Measurements from ENCODE around the gene ZNF608.

Gene ZNF608

GRCh38 chr5:124725622-124726258 is 20.7 kb downstream of the ZNF608 start:
- Histone ChIP-seq H3K9me3 (ENCODE audit: control insufficient read depth in 2 of 2, low read length in 2 of 2) (no peaks in the 10 kb centered on the region), H3K4me3 (ENCODE audit: low read length in 2 of 2) (no peak overlapping the region), H3K27me3 (ENCODE audit: control insufficient read depth in 1 of 2, insufficient read depth in 2 of 2, low read length in 2 of 2) (no peaks in the 10 kb centered on the region), H3K4me1 (ENCODE audit: control insufficient read depth, insufficient read depth, low read length) (no peaks in the 10 kb centered on the region), H3K36me3 (ENCODE audit: control insufficient read depth in 2 of 2, insufficient read depth in 2 of 2, low read length in 2 of 2) (no peaks in the 10 kb centered on the region), H3K27ac (ENCODE audit: low read length) (no peak overlapping the region), H3K9ac (ENCODE audit: low read length in 2 of 2) (no peak overlapping the region)

GRCh38 chr5:124725040-124725434 is 21.4 kb downstream of the ZNF608 start:
- H3K27ac ChIP-seq (ENCODE audit: low read length): no peak overlapping the region
- no peaks in the 10 kb centered on the region for H3K4me1 ChIP-seq (ENCODE audit: control insufficient read depth, insufficient read depth, low read length)
- no peaks in the 10 kb centered on the region for H3K9me3 ChIP-seq (ENCODE audit: control insufficient read depth in 2 of 2, low read length in 2 of 2)
- H3K27me3 ChIP-seq (ENCODE audit: control insufficient read depth in 1 of 2, insufficient read depth in 2 of 2, low read length in 2 of 2): no peaks in the 10 kb centered on the region
- H3K36me3 ChIP-seq (ENCODE audit: control insufficient read depth in 2 of 2, insufficient read depth in 2 of 2, low read length in 2 of 2): no peaks in the 10 kb centered on the region
- H3K4me3 ChIP-seq (ENCODE audit: low read length in 2 of 2): no peak overlapping the region
- no peak overlapping the region for H3K9ac ChIP-seq (ENCODE audit: low read length in 2 of 2)

GRCh38 chr5:124724357-124725039 is 21.9 kb downstream of the ZNF608 start:
- H3K36me3 ChIP-seq (ENCODE audit: control insufficient read depth in 2 of 2, insufficient read depth in 2 of 2, low read length in 2 of 2): no peaks in the 10 kb centered on the region
- H3K9me3 ChIP-seq (ENCODE audit: control insufficient read depth in 2 of 2, low read length in 2 of 2): no peaks in the 10 kb centered on the region
- no peaks in the 10 kb centered on the region for H3K27me3 ChIP-seq (ENCODE audit: control insufficient read depth in 1 of 2, insufficient read depth in 2 of 2, low read length in 2 of 2)
- no peak overlapping the region for H3K27ac ChIP-seq (ENCODE audit: low read length)
- H3K4me1 ChIP-seq (ENCODE audit: control insufficient read depth, insufficient read depth, low read length): no peaks in the 10 kb centered on the region
- no peak overlapping the region for H3K4me3 ChIP-seq (ENCODE audit: low read length in 2 of 2)
- no peak overlapping the region for H3K9ac ChIP-seq (ENCODE audit: low read length in 2 of 2)

GRCh38 chr5:124721229-124721735 is 25.2 kb downstream of the ZNF608 start:
- H3K36me3 ChIP-seq (ENCODE audit: control insufficient read depth in 2 of 2, insufficient read depth in 2 of 2, low read length in 2 of 2): no peaks in the 10 kb centered on the region
- H3K9ac ChIP-seq (ENCODE audit: low read length in 2 of 2): no peak overlapping the region
- no peaks in the 10 kb centered on the region for H3K9me3 ChIP-seq (ENCODE audit: control insufficient read depth in 2 of 2, low read length in 2 of 2)
- no peak overlapping the region for H3K27ac ChIP-seq (ENCODE audit: low read length)
- H3K27me3 ChIP-seq (ENCODE audit: control insufficient read depth in 1 of 2, insufficient read depth in 2 of 2, low read length in 2 of 2): no peaks in the 10 kb centered on the region
- H3K4me3 ChIP-seq (ENCODE audit: low read length in 2 of 2): no peak overlapping the region
- no peaks in the 10 kb centered on the region for H3K4me1 ChIP-seq (ENCODE audit: control insufficient read depth, insufficient read depth, low read length)

GRCh38 chr5:124720593-124720992 is 25.8 kb downstream of the ZNF608 start:
- H3K27me3 ChIP-seq (ENCODE audit: control insufficient read depth in 1 of 2, insufficient read depth in 2 of 2, low read length in 2 of 2): no peaks in the 10 kb centered on the region
- no peak overlapping the region for H3K9ac ChIP-seq (ENCODE audit: low read length in 2 of 2)
- no peaks in the 10 kb centered on the region for H3K36me3 ChIP-seq (ENCODE audit: control insufficient read depth in 2 of 2, insufficient read depth in 2 of 2, low read length in 2 of 2)
- H3K27ac ChIP-seq (ENCODE audit: low read length): no peak overlapping the region
- no peaks in the 10 kb centered on the region for H3K4me1 ChIP-seq (ENCODE audit: control insufficient read depth, insufficient read depth, low read length)
- H3K9me3 ChIP-seq (ENCODE audit: control insufficient read depth in 2 of 2, low read length in 2 of 2): no peaks in the 10 kb centered on the region
- no peak overlapping the region for H3K4me3 ChIP-seq (ENCODE audit: low read length in 2 of 2)

GRCh38 chr5:124719113-124719967 is 27.1 kb downstream of the ZNF608 start:
- Histone ChIP-seq H3K9me3 (ENCODE audit: control insufficient read depth in 2 of 2, low read length in 2 of 2) (no peaks in the 10 kb centered on the region), H3K4me1 (ENCODE audit: control insufficient read depth, insufficient read depth, low read length) (no peaks in the 10 kb centered on the region), H3K9ac (ENCODE audit: low read length in 2 of 2) (no peak overlapping the region), H3K4me3 (ENCODE audit: low read length in 2 of 2) (no peak overlapping the region), H3K27ac (ENCODE audit: low read length) (no peak overlapping the region), H3K36me3 (ENCODE audit: control insufficient read depth in 2 of 2, insufficient read depth in 2 of 2, low read length in 2 of 2) (no peaks in the 10 kb centered on the region), H3K27me3 (ENCODE audit: control insufficient read depth in 1 of 2, insufficient read depth in 2 of 2, low read length in 2 of 2) (no peaks in the 10 kb centered on the region)

GRCh38 chr5:124718380-124718789 is 28.1 kb downstream of the ZNF608 start:
- Histone ChIP-seq H3K4me3 (ENCODE audit: low read length in 2 of 2) (no peak overlapping the region), H3K4me1 (ENCODE audit: control insufficient read depth, insufficient read depth, low read length) (no peaks in the 10 kb centered on the region), H3K27me3 (ENCODE audit: control insufficient read depth in 1 of 2, insufficient read depth in 2 of 2, low read length in 2 of 2) (no peaks in the 10 kb centered on the region), H3K9ac (ENCODE audit: low read length in 2 of 2) (no peak overlapping the region), H3K27ac (ENCODE audit: low read length) (no peak overlapping the region), H3K9me3 (ENCODE audit: control insufficient read depth in 2 of 2, low read length in 2 of 2) (no peaks in the 10 kb centered on the region), H3K36me3 (ENCODE audit: control insufficient read depth in 2 of 2, insufficient read depth in 2 of 2, low read length in 2 of 2) (no peaks in the 10 kb centered on the region)

- H3K4me3 ChIP-seq (ENCODE audit: low read length in 2 of 2): no peak overlapping the region
- no peak overlapping the region for H3K27ac ChIP-seq (ENCODE audit: low read length)
- no peaks in the 10 kb centered on the region for H3K27me3 ChIP-seq (ENCODE audit: control insufficient read depth in 1 of 2, insufficient read depth in 2 of 2, low read length in 2 of 2)
- H3K4me1 ChIP-seq (ENCODE audit: control insufficient read depth, insufficient read depth, low read length): no peaks in the 10 kb centered on the region
- no peaks in the 10 kb centered on the region for H3K36me3 ChIP-seq (ENCODE audit: control insufficient read depth in 2 of 2, insufficient read depth in 2 of 2, low read length in 2 of 2)
- H3K9me3 ChIP-seq (ENCODE audit: control insufficient read depth in 2 of 2, low read length in 2 of 2): no peaks in the 10 kb centered on the region
- no peak overlapping the region for H3K9ac ChIP-seq (ENCODE audit: low read length in 2 of 2)
Measured at GRCh38 chr5:124716169-124716568, 30.3 kb downstream of the ZNF608 start.

GRCh38 chr5:124714910-124715309 is 31.5 kb downstream of the ZNF608 start:
- H3K27me3 ChIP-seq (ENCODE audit: control insufficient read depth in 1 of 2, insufficient read depth in 2 of 2, low read length in 2 of 2): no peaks in the 10 kb centered on the region
- no peak overlapping the region for H3K4me3 ChIP-seq (ENCODE audit: low read length in 2 of 2)
- no peaks in the 10 kb centered on the region for H3K9me3 ChIP-seq (ENCODE audit: control insufficient read depth in 2 of 2, low read length in 2 of 2)
- no peaks in the 10 kb centered on the region for H3K4me1 ChIP-seq (ENCODE audit: control insufficient read depth, insufficient read depth, low read length)
- H3K36me3 ChIP-seq (ENCODE audit: control insufficient read depth in 2 of 2, insufficient read depth in 2 of 2, low read length in 2 of 2): no peaks in the 10 kb centered on the region
- H3K27ac ChIP-seq (ENCODE audit: low read length): no peak overlapping the region
- H3K9ac ChIP-seq (ENCODE audit: low read length in 2 of 2): no peak overlapping the region

GRCh38 chr5:124713595-124713994 is 32.8 kb downstream of the ZNF608 start:
- Histone ChIP-seq H3K4me3 (ENCODE audit: low read length in 2 of 2) (no peak overlapping the region), H3K9ac (ENCODE audit: low read length in 2 of 2) (no peak overlapping the region), H3K9me3 (ENCODE audit: control insufficient read depth in 2 of 2, low read length in 2 of 2) (no peaks in the 10 kb centered on the region), H3K4me1 (ENCODE audit: control insufficient read depth, insufficient read depth, low read length) (no peaks in the 10 kb centered on the region), H3K27ac (ENCODE audit: low read length) (no peak overlapping the region), H3K27me3 (ENCODE audit: control insufficient read depth in 1 of 2, insufficient read depth in 2 of 2, low read length in 2 of 2) (no peaks in the 10 kb centered on the region), H3K36me3 (ENCODE audit: control insufficient read depth in 2 of 2, insufficient read depth in 2 of 2, low read length in 2 of 2) (no peaks in the 10 kb centered on the region)
